IMR-90 (cell line): ENCODE measurements around the gene AGK. TPM values are rescaled to one million over a fixed set of nuclear protein-coding genes. Genes with fewer than 3 reads are reported as not detected.

Experiments used
- ATAC-seq: fragments of 200-7000 bp; cut with Tn5 transposase; 2 replicates; pipeline ENCODE4 v1.9.1; 2020; ENCODE audit warnings: low read depth, mild to moderate bottlenecking, moderate library complexity
- BruUV-seq: library from RNA; stranded (reverse); fragments of 400-500 nt; replicated peaks from 2 replicates; lab custom pipeline; 2021; lab: Mats Ljungman, UMichigan
- CTCF ChIA-PET: fragments of 300-600 bp; formaldehyde crosslinking; extraction: SDS; loops from one replicate; lab custom pipeline; 2021; ENCODE audit warnings: antibody characterized with exemption; lab: Yijun Ruan, JAX
- POLR2A ChIA-PET: fragments of 300-600 bp; sonication (Branson Sonifier 250); formaldehyde crosslinking; loops from one replicate; lab custom pipeline; 2022; ENCODE audit warnings: antibody characterized with exemption; ENCODE audit not compliant: unreplicated experiment; lab: Charles Lee
- DNase-seq: peaks from one replicate; pipeline ENCODE4 v3.0.0; 2013
- H2AFZ ChIP-seq: replicated peaks from 2 replicates; pipeline ENCODE3; 2013; ENCODE audit warnings: low read length, mild to moderate bottlenecking; ENCODE audit not compliant: poor library complexity
- H2AK5ac ChIP-seq: 2 replicates; pipeline ENCODE4 v1.6.1; 2013; ENCODE audit warnings: low read depth, low read length, inconsistent platforms
- H2AK9ac ChIP-seq: replicated peaks from 2 replicates; pipeline ENCODE3; 2013; ENCODE audit warnings: mild to moderate bottlenecking, low read depth, low read length, moderate library complexity; ENCODE audit not compliant: poor library complexity
- H2BK120ac ChIP-seq: 2 replicates; pipeline ENCODE4 v1.6.1; 2013; ENCODE audit warnings: low read depth, low read length, inconsistent platforms
- H2BK15ac ChIP-seq: 3 replicates; pipeline ENCODE4 v1.6.1; 2013; ENCODE audit warnings: low read depth, low read length, inconsistent platforms
- H2BK20ac ChIP-seq: 2 replicates; pipeline ENCODE4 v1.6.1; 2013; ENCODE audit warnings: low read depth, mild to moderate bottlenecking, inconsistent platforms, low read length, moderate library complexity
- H2BK5ac ChIP-seq: 2 replicates; pipeline ENCODE4 v1.6.1; 2013; ENCODE audit warnings: mild to moderate bottlenecking, low read depth, low read length, inconsistent platforms; ENCODE audit not compliant: poor library complexity, severe bottlenecking
- H3K14ac ChIP-seq: replicated peaks from 2 replicates; pipeline ENCODE4 v1.6.1; 2013; ENCODE audit warnings: low read depth, low read length, inconsistent platforms
- H3K18ac ChIP-seq: 2 replicates; pipeline ENCODE4 v1.6.1; 2013; ENCODE audit warnings: low read depth, low read length, control low read depth
- H3K23ac ChIP-seq: 2 replicates; pipeline ENCODE4 v1.6.1; 2013; ENCODE audit warnings: low read depth, low read length, inconsistent platforms
- H3K27ac ChIP-seq: 2 replicates; pipeline ENCODE4 v1.5.1; 2013; ENCODE audit warnings: mild to moderate bottlenecking, control low read depth, low read length; ENCODE audit not compliant: insufficient read depth
- H3K27me3 ChIP-seq: 2 replicates; pipeline ENCODE4 v1.6.1; 2013; ENCODE audit warnings: low read length; ENCODE audit not compliant: control insufficient read depth, insufficient read depth
- H3K36me3 ChIP-seq: 2 replicates; pipeline ENCODE4 v1.6.1; 2013; ENCODE audit warnings: low read length, mixed read lengths; ENCODE audit not compliant: control insufficient read depth, insufficient read depth
- H3K4ac ChIP-seq: 2 replicates; pipeline ENCODE4 v1.6.1; 2013; ENCODE audit warnings: low read depth, low read length, inconsistent platforms
- H3K4me1 ChIP-seq: 2 replicates; pipeline ENCODE4 v1.6.1; 2013; ENCODE audit warnings: low read length, mixed read lengths; ENCODE audit not compliant: control insufficient read depth, insufficient read depth
- H3K4me2 ChIP-seq: 2 replicates; pipeline ENCODE4 v1.6.1; 2013; ENCODE audit warnings: low read depth, mild to moderate bottlenecking, control low read depth, low read length, moderate library complexity
- H3K4me3 ChIP-seq: 2 replicates; pipeline ENCODE4 v1.5.1; 2013; ENCODE audit warnings: low read depth, mild to moderate bottlenecking, control low read depth, low read length, moderate library complexity; ENCODE audit not compliant: insufficient read depth
- H3K56ac ChIP-seq: 2 replicates; pipeline ENCODE4 v1.6.1; 2013; ENCODE audit warnings: low read length, inconsistent platforms; ENCODE audit not compliant: insufficient read depth; ENCODE audit errors: extremely low read depth
- H3K79me1 ChIP-seq, 2 experiments: 2 replicates each; pipeline ENCODE4 v1.6.1; 2013; ENCODE audit warnings: low read length in 2 of 2, inconsistent platforms in 1 of 2, low read depth in 1 of 2
- H3K9ac ChIP-seq: 2 replicates; pipeline ENCODE4 v1.6.1; 2013; ENCODE audit warnings: low read depth, low read length, control low read depth
- H3K9me1 ChIP-seq: 2 replicates; pipeline ENCODE4 v1.6.1; 2013; ENCODE audit warnings: low read length, inconsistent platforms; ENCODE audit not compliant: insufficient read depth
- H3K9me3 ChIP-seq: 2 replicates; pipeline ENCODE4 v1.6.1; 2013; ENCODE audit warnings: low read length; ENCODE audit not compliant: control insufficient read depth, insufficient read depth
- H4K20me1 ChIP-seq: 2 replicates; pipeline ENCODE4 v1.6.1; 2013; ENCODE audit warnings: low read length, inconsistent platforms; ENCODE audit not compliant: insufficient read depth
- H4K5ac ChIP-seq: 2 replicates; pipeline ENCODE4 v1.6.1; 2013; ENCODE audit warnings: mild to moderate bottlenecking, low read depth, low read length, control low read depth
- H4K8ac ChIP-seq, 2 experiments: 2 replicates each; pipeline ENCODE4 v1.6.1; 2013; ENCODE audit warnings: low read depth in 2 of 2, low read length in 2 of 2, control low read depth in 1 of 2, inconsistent platforms in 1 of 2
- H4K91ac ChIP-seq: 2 replicates; pipeline ENCODE4 v1.6.1; 2013; ENCODE audit warnings: low read depth, low read length, inconsistent platforms; ENCODE audit not compliant: insufficient read depth
- BHLHE40 ChIP-seq: fragments of 150-350 bp; IDR thresholded peaks from 2 replicates; pipeline ENCODE4 v1.6.1; 2016; ENCODE audit warnings: mild to moderate bottlenecking, low read depth, low read length
- FOS ChIP-seq: fragments of 150-350 bp; IDR thresholded peaks from 2 replicates; pipeline ENCODE4 v1.6.1; 2016; ENCODE audit warnings: low read depth, low read length
- MAFK ChIP-seq: IDR thresholded peaks from 2 replicates; pipeline ENCODE4 v1.6.1; 2012; ENCODE audit warnings: low read depth, low read length, improper control_type of control experiment
- MAZ ChIP-seq: IDR thresholded peaks from 2 replicates; pipeline ENCODE4 v1.6.1; 2012; ENCODE audit warnings: low read depth, mild to moderate bottlenecking, low read length, improper control_type of control experiment, moderate library complexity, borderline replicate concordance
- MXI1 ChIP-seq: IDR thresholded peaks from 2 replicates; pipeline ENCODE4 v1.6.1; 2012; ENCODE audit warnings: low read depth, mild to moderate bottlenecking, low read length, moderate library complexity, borderline replicate concordance
- NFE2L2 ChIP-seq: fragments of 150-350 bp; IDR thresholded peaks from 2 replicates; pipeline ENCODE4 v1.6.1; 2016; ENCODE audit warnings: low read depth, mild to moderate bottlenecking, low read length
- POLR2A ChIP-seq: IDR thresholded peaks from 2 replicates; pipeline ENCODE4 v1.6.1; 2012; ENCODE audit warnings: mild to moderate bottlenecking, low read depth, low read length
- RCOR1 ChIP-seq: IDR thresholded peaks from 2 replicates; pipeline ENCODE4 v1.6.1; 2012; ENCODE audit warnings: mild to moderate bottlenecking, low read length, improper control_type of control experiment; ENCODE audit not compliant: insufficient replicate concordance
- SMC3 ChIP-seq: fragments of 150-350 bp; IDR thresholded peaks from 2 replicates; pipeline ENCODE4 v1.6.1; 2016; ENCODE audit warnings: low read depth, mild to moderate bottlenecking, antibody characterized with exemption, low read length, moderate library complexity
- USF2 ChIP-seq: fragments of 150-350 bp; IDR thresholded peaks from 2 replicates; pipeline ENCODE4 v1.6.1; 2017; ENCODE audit warnings: mild to moderate bottlenecking, antibody characterized with exemption, low read length, low read depth
- WGBS, 2 experiments: methylation state at CpG; one replicate each; pipeline versions ENCODE4 v1.1.5 to v1.1.7; 2013; ENCODE audit warnings: missing lambda C conversion rate in 2 of 2; ENCODE audit not compliant: insufficient read length in 1 of 2; ENCODE audit errors: extremely low coverage in 2 of 2; 5-methylcytosine and 5-hydroxymethylcytosine counted together
- dilution Hi-C: fragments of 300-500 bp; cut with HindIII; formaldehyde crosslinking; loops from one replicate; pipeline ENCODE4 v1.14.3; 2018; ENCODE audit warnings: low sequenced_read_pairs; ENCODE audit not compliant: unreplicated experiment
- in situ Hi-C: fragments of 300-500 bp; cut with MboI; formaldehyde crosslinking; loops from 3 replicates; pipeline ENCODE4 v1.14.3; 2019; ENCODE audit warnings: low sequenced_read_pairs, inconsistent platforms, mixed read lengths
- intact Hi-C: fragments of 100-400 bp; cut with micrococcal nuclease; formaldehyde crosslinking; loops from 2 replicates; pipeline ENCODE4 v1.10.0; 2022
- polyA plus RNA-seq, 3 experiments: library from polyadenylated mRNA; depleted of rRNA; stranded (reverse); fragments of >200 nt; gene quantifications; 2 replicates each; pipeline ENCODE4 v1.2.3, GENCODE V29; 2012; ENCODE audit warnings: low replicate concordance in 1 of 3
- total RNA-seq: library from RNA; depleted of rRNA; stranded (reverse); fragments of >200 nt; gene quantifications from 2 replicates; pipeline ENCODE4 v1.2.3, GENCODE V29; 2012
- TF ChIP-seq, protein P1 (sequence below): fragments of 150-350 bp; IDR thresholded peaks from 2 replicates; pipeline ENCODE4 v1.6.1; 2016; ENCODE audit warnings: low read depth, mild to moderate bottlenecking, low read length, moderate library complexity, borderline replicate concordance

Gene AGK
- total and polyA plus RNA-seq, 2 of the 4 experiments (the other 2 are of a cell fraction), result 35.5 to 37.3 TPM

DNA sequence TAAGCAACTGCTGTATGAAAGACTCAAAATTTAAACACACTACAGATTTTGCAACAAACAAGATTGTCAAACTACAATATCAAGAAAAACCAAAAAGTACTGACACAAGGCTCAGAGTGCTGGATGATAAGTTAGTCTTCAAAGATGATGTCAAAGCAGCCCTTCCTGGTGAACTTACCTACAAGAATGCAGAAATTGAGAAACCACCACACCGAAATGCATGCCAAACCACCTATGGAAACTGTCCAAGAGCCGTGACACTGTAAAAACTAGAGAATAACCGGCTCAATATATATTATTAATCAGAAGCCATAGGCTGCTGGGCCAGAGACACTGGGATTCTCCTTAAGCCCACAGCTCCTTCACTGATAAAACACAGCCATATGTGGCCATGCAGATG is 125.4 kb downstream of the AGK start:
- Histone ChIP-seq H3K9me3 (no peaks in the 10 kb centered on the region), H3K14ac (no peak overlapping the region), H3K79me1 (no peaks in the 10 kb centered on the region), H4K5ac (no peak overlapping the region), H2BK120ac (no peak overlapping the region), H2AK5ac (no peak overlapping the region), H2BK20ac (no peak overlapping the region), H3K4ac (no peak overlapping the region), H3K4me2 (no peak overlapping the region), H3K4me3 (no peak overlapping the region), H2AFZ (no peak overlapping the region), H3K9me1 (no peaks in the 10 kb centered on the region), H3K4me1 (no peaks in the 10 kb centered on the region), H3K18ac (no peak overlapping the region), H4K20me1 (no peaks in the 10 kb centered on the region), H2BK15ac (no peak overlapping the region), H3K56ac (no peak overlapping the region), H3K9ac (no peak overlapping the region), H3K23ac (no peak overlapping the region), H3K27me3 (no peaks in the 10 kb centered on the region), H2BK5ac (no peak overlapping the region), H3K27ac (no peak overlapping the region), H4K91ac (no peak overlapping the region), H4K8ac (no peak overlapping the region), H3K36me3 (peaks cover 3% of the 10 kb centered on the region; the same call in 1 of the 2 replicates), H2AK9ac (no peak overlapping the region)
- in situ Hi-C loops, result no loop called here
- WGBS, 2 experiments, result no CpG with 5 or more reads among the region's 3 CpGs
- DNase-seq, result no peak
- intact Hi-C loops, result no loop called here
- TF ChIP-seq, protein P1, sequence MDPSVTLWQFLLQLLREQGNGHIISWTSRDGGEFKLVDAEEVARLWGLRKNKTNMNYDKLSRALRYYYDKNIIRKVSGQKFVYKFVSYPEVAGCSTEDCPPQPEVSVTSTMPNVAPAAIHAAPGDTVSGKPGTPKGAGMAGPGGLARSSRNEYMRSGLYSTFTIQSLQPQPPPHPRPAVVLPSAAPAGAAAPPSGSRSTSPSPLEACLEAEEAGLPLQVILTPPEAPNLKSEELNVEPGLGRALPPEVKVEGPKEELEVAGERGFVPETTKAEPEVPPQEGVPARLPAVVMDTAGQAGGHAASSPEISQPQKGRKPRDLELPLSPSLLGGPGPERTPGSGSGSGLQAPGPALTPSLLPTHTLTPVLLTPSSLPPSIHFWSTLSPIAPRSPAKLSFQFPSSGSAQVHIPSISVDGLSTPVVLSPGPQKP, result no peak
- TF ChIP-seq NFE2L2, result no peak
- no peak for TF ChIP-seq FOS
- TF ChIP-seq USF2, result no peak
- TF ChIP-seq BHLHE40, result no peak
- TF ChIP-seq RCOR1, result no peak
- TF ChIP-seq MAFK, result no peak
- TF ChIP-seq MAZ, result no peak
- TF ChIP-seq MXI1, result no peak
- no peak for TF ChIP-seq POLR2A
- no peak for TF ChIP-seq SMC3
- dilution Hi-C loops, result no loop called here
- no peak for ATAC-seq
- BruUV-seq, result no TSS peak
- ChIA-PET CTCF (no interaction called here), POLR2A (no interaction called here)
